Liver (tissue), 3 donors: ENCODE results near the gene PPP2CA.

Experiments
- ATF3 ChIP-seq: IDR thresholded peaks from 2 replicates; pipeline ENCODE4 v1.6.1; 2016; ENCODE audit warnings: antibody characterized with exemption
- CTCF ChIP-seq: fragments of 150-350 bp; IDR thresholded peaks from 2 replicates; pipeline ENCODE4 v1.5.1; 2017; ENCODE audit warnings: improper control_type of control experiment, low read depth, low read length; ENCODE audit not compliant: missing input control
- EGR1 ChIP-seq, 2 donors: IDR thresholded peaks; 2 replicates each; pipeline ENCODE4 v1.6.1; 2016 to 2018; ENCODE audit warnings: antibody characterized with exemption in 2 of 2, low read depth in 2 of 2
- FOXA1 ChIP-seq: IDR thresholded peaks from 2 replicates; pipeline ENCODE4 v1.6.1; 2016; ENCODE audit warnings: antibody characterized with exemption
- GABPA ChIP-seq, 2 donors: IDR thresholded peaks in 1 of 2; conservative IDR thresholded peaks in 1 of 2; 2 replicates each; pipeline ENCODE4 v1.6.1; 2016; ENCODE audit warnings: antibody characterized with exemption in 2 of 2, mild to moderate bottlenecking in 1 of 2, moderate library complexity in 1 of 2
- JUND ChIP-seq, 2 donors: IDR thresholded peaks; 2 replicates each; pipeline ENCODE4 v1.6.1; 2016; ENCODE audit warnings: antibody characterized with exemption in 2 of 2
- MAX ChIP-seq: IDR thresholded peaks from 2 replicates; pipeline ENCODE4 v1.6.1; 2016; ENCODE audit warnings: antibody characterized with exemption
- NR2F2 ChIP-seq: IDR thresholded peaks from 2 replicates; pipeline ENCODE4 v1.6.1; 2016; ENCODE audit warnings: antibody characterized with exemption
- RAD21 ChIP-seq, 2 donors: IDR thresholded peaks; 2 replicates each; pipeline ENCODE4 v1.6.1; 2016; ENCODE audit warnings: antibody characterized with exemption in 2 of 2, mild to moderate bottlenecking in 2 of 2
- REST ChIP-seq: IDR thresholded peaks from 2 replicates; pipeline ENCODE4 v1.6.1; 2016; ENCODE audit warnings: antibody characterized with exemption, mild to moderate bottlenecking
- RXRA ChIP-seq, 2 donors: IDR thresholded peaks; 2 replicates each; pipeline ENCODE4 v1.6.1; 2017 to 2018; ENCODE audit warnings: antibody characterized with exemption in 2 of 2, mild to moderate bottlenecking in 1 of 2
- TAF1 ChIP-seq: conservative IDR thresholded peaks from 2 replicates; pipeline ENCODE4 v1.6.1; 2016; ENCODE audit warnings: antibody characterized with exemption, mild to moderate bottlenecking
- ZBTB33 ChIP-seq: IDR thresholded peaks from 2 replicates; pipeline ENCODE4 v1.6.1; 2016; ENCODE audit warnings: antibody characterized with exemption
- donor health status: healthy.
- donor health status: healthy.

- TF ChIP-seq CTCF: no peak
- no peak for TF ChIP-seq ATF3
- TF ChIP-seq REST: no peak
- TF ChIP-seq RAD21 (IDR thresholded peaks at IDR 0.05): no peak
- TF ChIP-seq ZBTB33: no peak
- TF ChIP-seq GABPA (IDR thresholded peaks at IDR 0.05 in 1 of 2, conservative IDR thresholded peaks at IDR 0.05 in 1 of 2): no peak
- TF ChIP-seq MAX: no peak
- no peak for TF ChIP-seq FOXA1
- no peak for TF ChIP-seq NR2F2
- no peak for TF ChIP-seq EGR1 (IDR thresholded peaks at IDR 0.05; ENCODE audit: low read depth in 2 of 2)
- no peak for TF ChIP-seq JUND (IDR thresholded peaks at IDR 0.05)
- TF ChIP-seq RXRA (IDR thresholded peaks at IDR 0.05): no peak
- no peak for TF ChIP-seq TAF1
Measured at GRCh38 chr5:134145041-134145757, 80.7 kb downstream of the PPP2CA start.
